SK-N-SH treated with all-trans-retinoic acid at 6 μM for 48 hours (cell line): ENCODE results near the gene GPS2.

Experiments
- ATAC-seq: fragments of 200-7000 bp; cut with Tn5 transposase; 3 replicates; pipeline ENCODE4 v1.9.1; 2020; ENCODE audit warnings: mild to moderate bottlenecking, moderate library complexity
- ARNTL ChIP-seq: fragments of 450-650 bp; formaldehyde crosslinking; IDR thresholded peaks from 2 replicates; pipeline ENCODE4 v1.5.0; 2020; ENCODE audit warnings: low read depth, mild to moderate bottlenecking, moderate library complexity, borderline replicate concordance
- BACH2 ChIP-seq: fragments of 250-450 bp; sonication (Bioruptor Pico); IDR thresholded peaks from 2 replicates; pipeline ENCODE4 v1.9.0; 2021; ENCODE audit warnings: mild to moderate bottlenecking, borderline replicate concordance
- CREB5 ChIP-seq: fragments of 250-450 bp; sonication (Bioruptor Pico); IDR thresholded peaks from 2 replicates; pipeline ENCODE4 v1.5.1; 2020; ENCODE audit warnings: low read depth, mild to moderate bottlenecking, moderate library complexity
- CSDC2 ChIP-seq: fragments of 250-450 bp; sonication (Bioruptor Pico); IDR thresholded peaks from 2 replicates; pipeline ENCODE4 v1.5.0; 2020; ENCODE audit warnings: mild to moderate bottlenecking, moderate library complexity
- CSRNP3 ChIP-seq: fragments of 250-450 bp; sonication (Bioruptor Pico); IDR thresholded peaks from 2 replicates; pipeline ENCODE4 v1.5.1; 2021; ENCODE audit warnings: mild to moderate bottlenecking, moderate library complexity
- ESRRG ChIP-seq: fragments of 250-450 bp; sonication (Bioruptor Pico); IDR thresholded peaks from 2 replicates; pipeline ENCODE4 v1.6.1; 2021; ENCODE audit warnings: mild to moderate bottlenecking
- GLIS3 ChIP-seq: fragments of 250-450 bp; sonication (Bioruptor Pico); IDR thresholded peaks from 2 replicates; pipeline ENCODE4 v1.5.0; 2020; ENCODE audit warnings: mild to moderate bottlenecking, moderate library complexity
- ISL1 ChIP-seq: fragments of 250-450 bp; sonication (Bioruptor Pico); IDR thresholded peaks from 2 replicates; pipeline ENCODE4 v2.1.2; 2022; ENCODE audit warnings: mild to moderate bottlenecking, moderate library complexity
- OSR1 ChIP-seq: fragments of 250-450 bp; sonication (Bioruptor Pico); IDR thresholded peaks from 2 replicates; pipeline ENCODE4 v1.8.0; 2022; ENCODE audit warnings: moderate library complexity, mild to moderate bottlenecking, inconsistent platforms
- PATZ1 ChIP-seq: fragments of 250-450 bp; sonication (Bioruptor Pico); IDR thresholded peaks from 2 replicates; pipeline ENCODE4 v1.8.0; 2020; ENCODE audit warnings: mild to moderate bottlenecking, moderate library complexity, borderline replicate concordance
- POU6F1 ChIP-seq: fragments of 250-450 bp; sonication (Bioruptor Pico); IDR thresholded peaks from 2 replicates; pipeline ENCODE4 v1.8.0; 2021; ENCODE audit warnings: low read depth, mild to moderate bottlenecking, moderate library complexity, borderline replicate concordance
- PPARA ChIP-seq: fragments of 250-450 bp; sonication (Bioruptor Pico); IDR thresholded peaks from 2 replicates; pipeline ENCODE4 v1.5.0; 2020; ENCODE audit warnings: mild to moderate bottlenecking, borderline replicate concordance
- RARB ChIP-seq: fragments of 250-450 bp; sonication (Bioruptor Pico); IDR thresholded peaks from 2 replicates; pipeline ENCODE4 v1.8.0; 2021; ENCODE audit warnings: mild to moderate bottlenecking, moderate library complexity
- SNAI2 ChIP-seq: fragments of 250-450 bp; sonication (Bioruptor Pico); IDR thresholded peaks from 2 replicates; pipeline ENCODE4 v1.5.0; 2020; ENCODE audit warnings: mild to moderate bottlenecking, moderate library complexity
- TCF4 ChIP-seq: fragments of 250-450 bp; sonication (Bioruptor Pico); IDR thresholded peaks from 2 replicates; pipeline ENCODE4 v1.8.0; 2021; ENCODE audit warnings: mild to moderate bottlenecking, moderate library complexity, borderline replicate concordance
- TOX ChIP-seq: fragments of 250-450 bp; sonication (Bioruptor Pico); IDR thresholded peaks from 2 replicates; pipeline ENCODE4 v1.8.0; 2021; ENCODE audit warnings: mild to moderate bottlenecking, moderate library complexity, borderline replicate concordance
- TSHZ2 ChIP-seq: fragments of 250-450 bp; sonication (Bioruptor Pico); IDR thresholded peaks from 2 replicates; pipeline ENCODE4 v1.5.0; 2020; ENCODE audit warnings: mild to moderate bottlenecking, moderate library complexity
- ZC3H10 ChIP-seq: fragments of 250-450 bp; sonication (Bioruptor Pico); IDR thresholded peaks from 2 replicates; pipeline ENCODE4 v1.5.1; 2021; ENCODE audit warnings: mild to moderate bottlenecking, moderate library complexity
- ZFP3 ChIP-seq: fragments of 250-450 bp; sonication (Bioruptor Pico); IDR thresholded peaks from 2 replicates; pipeline ENCODE4 v1.5.0; 2020; ENCODE audit warnings: mild to moderate bottlenecking, moderate library complexity
- ZFP30 ChIP-seq: fragments of 450-650 bp; formaldehyde crosslinking; IDR thresholded peaks from 2 replicates; pipeline ENCODE4 v1.5.0; 2022; ENCODE audit warnings: mild to moderate bottlenecking, moderate library complexity
- ZNF565 ChIP-seq: fragments of 450-650 bp; formaldehyde crosslinking; conservative IDR thresholded peaks from 2 replicates; pipeline ENCODE4 v1.5.0; 2020; ENCODE audit warnings: low read depth, mild to moderate bottlenecking, moderate library complexity
- ZNF70 ChIP-seq: fragments of 450-650 bp; formaldehyde crosslinking; IDR thresholded peaks from 2 replicates; pipeline ENCODE4 v1.5.0; 2020; ENCODE audit warnings: mild to moderate bottlenecking, moderate library complexity
- ZNF8 ChIP-seq: fragments of 450-650 bp; formaldehyde crosslinking; IDR thresholded peaks from 2 replicates; pipeline ENCODE4 v1.5.0; 2020; ENCODE audit warnings: mild to moderate bottlenecking, moderate library complexity

GPS2 gene

GRCh38 chr17:7292194-7292593, 23.0 kb downstream of the GPS2 start:
- TF ChIP-seq CSDC2 (CRISPR knock-in tag) (no peak), PATZ1 (no peak), ZFP3 (CRISPR knock-in tag) (no peak), OSR1 (no peak), ZNF8 (CRISPR knock-in tag) (no peak), PPARA (CRISPR knock-in tag) (no peak), CREB5 (no peak), TCF4 (no peak), CSRNP3 (no peak), ZNF70 (CRISPR knock-in tag) (no peak), BACH2 (no peak), ZNF565 (no peak)
- ATAC-seq = no peak

- ATAC-seq = no peak
- no peak for TF ChIP-seq ZC3H10 (CRISPR knock-in tag)
- TF ChIP-seq BACH2 = no peak
- TF ChIP-seq POU6F1 = no peak
- TF ChIP-seq GLIS3 (CRISPR knock-in tag) = no peak
- no peak for TF ChIP-seq CSDC2 (CRISPR knock-in tag)
- TF ChIP-seq CREB5 = no peak
- TF ChIP-seq ESRRG (CRISPR knock-in tag) = no peak
- no peak for TF ChIP-seq ARNTL
- TF ChIP-seq SNAI2 (CRISPR knock-in tag) = no peak
- TF ChIP-seq ZNF565 = no peak
- TF ChIP-seq CSRNP3 = no peak
- no peak for TF ChIP-seq ZNF70 (CRISPR knock-in tag)
- TF ChIP-seq TOX = no peak
- no peak for TF ChIP-seq TSHZ2
- no peak for TF ChIP-seq ZNF8 (CRISPR knock-in tag)
- no peak for TF ChIP-seq ISL1 (CRISPR knock-in tag)
- no peak for TF ChIP-seq ZFP30 (CRISPR knock-in tag)
- TF ChIP-seq ZFP3 (CRISPR knock-in tag) = no peak
- no peak for TF ChIP-seq PATZ1
- no peak for TF ChIP-seq RARB (CRISPR knock-in tag)
Observed at GRCh38 chr17:7290685-7291084, 24.5 kb downstream of the GPS2 start.
